ENCODE measurements around the gene ZNF398. TPM values are rescaled to one million over a fixed set of nuclear protein-coding genes. Genes with fewer than 3 reads are reported as not detected.

ZNF398 gene
- total RNA-seq, 1 donor from 2014 or later, result 19.5 TPM

- no peaks in the 10 kb centered on the region for H3K4me1 Mint-ChIP-seq (ENCODE audit: unreplicated experiment)
- no peak overlapping the region for H3K4me3 Mint-ChIP-seq
- peaks cover 8% of the 10 kb centered on the region for H3K36me3 Mint-ChIP-seq
- DNase-seq (ENCODE audit: extremely low spot score, unreplicated experiment), result no peak
- H3K9me3 Mint-ChIP-seq, result no peaks in the 10 kb centered on the region
- H3K27me3 Mint-ChIP-seq, result no peaks in the 10 kb centered on the region
- TF ChIP-seq CTCF (conservative IDR thresholded peaks at IDR 0.05), result no peak
- no peak overlapping the region for H3K27ac Mint-ChIP-seq
Observed at GRCh38 chr7:149104214-149104613, 43.0 kb upstream of the ZNF398 start.

GRCh38 chr7:149104749-149105148 lies 42.5 kb upstream of the ZNF398 start:
- peaks cover 10% of the 10 kb centered on the region for H3K36me3 Mint-ChIP-seq
- no peak for TF ChIP-seq CTCF (conservative IDR thresholded peaks at IDR 0.05)
- no peaks in the 10 kb centered on the region for H3K27me3 Mint-ChIP-seq
- DNase-seq (ENCODE audit: extremely low spot score, unreplicated experiment), result no peak
- H3K4me3 Mint-ChIP-seq, result no peak overlapping the region
- H3K27ac Mint-ChIP-seq, result no peak overlapping the region
- no peaks in the 10 kb centered on the region for H3K9me3 Mint-ChIP-seq
- no peaks in the 10 kb centered on the region for H3K4me1 Mint-ChIP-seq (ENCODE audit: unreplicated experiment)

GRCh38 chr7:149109969-149110368 lies 37.3 kb upstream of the ZNF398 start:
- TF ChIP-seq CTCF (conservative IDR thresholded peaks at IDR 0.05), result no peak
- no peak overlapping the region for H3K4me3 Mint-ChIP-seq
- no peak for DNase-seq (ENCODE audit: extremely low spot score, unreplicated experiment)
- H3K9me3 Mint-ChIP-seq, result no peaks in the 10 kb centered on the region
- H3K27me3 Mint-ChIP-seq, result no peaks in the 10 kb centered on the region
- H3K36me3 Mint-ChIP-seq, result peaks cover 14% of the 10 kb centered on the region
- H3K27ac Mint-ChIP-seq, result no peak overlapping the region
- H3K4me1 Mint-ChIP-seq (ENCODE audit: unreplicated experiment), result no peaks in the 10 kb centered on the region

GRCh38 chr7:149125189-149125862 lies 21.9 kb upstream of the ZNF398 start:
- DNase-seq (ENCODE audit: extremely low spot score, unreplicated experiment), result no peak
- H3K36me3 Mint-ChIP-seq, result peaks cover 9% of the 10 kb centered on the region
- H3K4me1 Mint-ChIP-seq (ENCODE audit: unreplicated experiment), result peaks cover 19% of the 10 kb centered on the region
- H3K4me3 Mint-ChIP-seq, result peak overlapping the region; percentile 100
- no peak for TF ChIP-seq CTCF (conservative IDR thresholded peaks at IDR 0.05)
- peak overlapping the region; percentile 97 for H3K27ac Mint-ChIP-seq
- H3K27me3 Mint-ChIP-seq, result no peaks in the 10 kb centered on the region
- H3K9me3 Mint-ChIP-seq, result no peaks in the 10 kb centered on the region

GRCh38 chr7:149125863-149126661 lies 21.2 kb upstream of the ZNF398 start, which contains the start of gene ZNF425:
Gene ZNF425 (minus strand): TSS chr7:149126324. CDS start chr7:149126213, 111 bp downstream.
- peak within 1 kb of the TSS; percentile 97 for H3K27ac Mint-ChIP-seq
- peak within 1 kb of the TSS; percentile 100 for H3K4me3 Mint-ChIP-seq
- peaks cover 6% of the 10 kb centered on the region for H3K9me3 Mint-ChIP-seq
- DNase-seq (ENCODE audit: extremely low spot score, unreplicated experiment), result peak; percentile 97
- peak; percentile 97 for TF ChIP-seq CTCF (conservative IDR thresholded peaks at IDR 0.05)
- peaks cover 16% of the 10 kb centered on the region for H3K36me3 Mint-ChIP-seq
- H3K27me3 Mint-ChIP-seq, result no peaks in the 10 kb centered on the region
- peaks cover 19% of the 10 kb centered on the region for H3K4me1 Mint-ChIP-seq (ENCODE audit: unreplicated experiment)

All from type B pancreatic cell (in vitro differentiated cells).